ENCODE results near the gene KRTAP10-12.

Gene KRTAP10-12

DNA sequence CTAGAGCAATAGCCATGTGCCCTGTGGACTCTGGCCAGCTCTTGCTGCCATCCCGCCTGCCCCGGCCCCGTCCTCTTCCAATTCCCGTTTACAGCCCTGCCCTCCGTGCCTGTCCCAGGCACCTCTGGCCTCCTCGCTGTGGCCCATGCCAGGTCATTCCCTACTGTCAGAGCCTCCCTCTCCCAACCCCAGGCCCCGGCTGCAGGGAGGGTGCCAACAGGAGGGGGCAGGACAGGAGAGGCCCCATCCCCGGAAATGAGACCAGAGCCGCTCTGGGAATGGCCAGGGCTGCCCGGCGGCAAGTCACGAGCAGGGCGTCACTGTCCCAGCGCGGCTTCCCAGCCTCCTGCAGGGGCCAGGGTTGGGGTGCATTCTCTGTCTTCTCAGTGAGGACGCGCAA, 37.9 kb downstream of the KRTAP10-12 start:
- DNase-seq, result no peak

DNA sequence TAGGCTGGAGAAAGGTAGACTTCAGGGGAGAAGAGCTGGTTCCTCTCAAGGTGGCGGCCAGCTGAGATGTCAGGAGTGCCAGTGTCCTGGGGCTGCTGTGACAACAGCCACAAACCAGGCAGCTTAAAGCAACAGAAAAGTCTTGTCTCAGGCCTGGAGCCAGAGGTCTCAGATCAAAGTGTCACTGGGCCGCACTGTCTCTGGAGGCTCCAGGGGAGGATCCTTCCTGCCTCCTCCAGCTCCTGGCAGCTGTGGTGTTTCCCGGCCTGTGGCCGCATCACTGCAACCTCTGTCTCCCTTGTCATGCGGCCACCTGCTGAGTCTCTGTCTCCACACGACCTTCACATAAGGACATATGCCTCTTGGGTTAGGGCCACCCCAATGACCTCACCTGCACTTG, 38.8 kb downstream of the KRTAP10-12 start:
- DNase-seq, result no peak

DNA sequence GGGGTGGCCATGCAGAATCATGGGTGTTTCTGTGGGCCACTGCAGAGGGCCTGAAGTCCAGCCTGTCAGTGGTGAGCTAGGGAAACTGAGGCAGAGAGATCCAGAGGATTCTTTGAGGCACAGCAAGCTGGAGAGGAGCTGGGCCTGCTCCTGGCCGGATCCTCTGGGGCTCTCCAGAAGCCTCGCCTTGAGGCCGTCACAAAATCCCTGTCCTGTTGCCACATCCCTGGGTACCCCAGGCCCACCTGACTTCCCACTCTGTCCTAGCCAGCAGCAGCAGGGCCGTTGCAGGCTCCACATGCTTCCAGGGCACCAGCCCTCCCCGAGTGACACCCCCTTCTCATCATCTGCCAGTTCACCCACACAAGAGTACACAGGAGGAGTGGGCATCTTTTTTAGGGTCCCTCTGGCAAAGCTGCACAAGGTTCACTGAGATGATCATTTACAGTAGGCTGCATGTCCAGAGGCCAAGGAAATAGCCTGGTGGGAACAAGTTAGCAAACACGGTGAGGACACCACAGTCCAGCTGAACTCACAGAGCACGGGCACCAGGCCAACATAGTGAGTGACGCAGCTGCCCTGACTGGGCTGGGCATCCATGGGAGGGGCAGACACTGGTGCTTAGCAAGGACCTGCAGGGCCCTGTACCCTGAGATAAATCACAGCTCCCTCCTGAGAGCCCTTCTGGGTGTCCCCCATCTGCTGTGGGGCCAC, 39.5 kb downstream of the KRTAP10-12 start:
- DNase-seq, result no peak

DNA sequence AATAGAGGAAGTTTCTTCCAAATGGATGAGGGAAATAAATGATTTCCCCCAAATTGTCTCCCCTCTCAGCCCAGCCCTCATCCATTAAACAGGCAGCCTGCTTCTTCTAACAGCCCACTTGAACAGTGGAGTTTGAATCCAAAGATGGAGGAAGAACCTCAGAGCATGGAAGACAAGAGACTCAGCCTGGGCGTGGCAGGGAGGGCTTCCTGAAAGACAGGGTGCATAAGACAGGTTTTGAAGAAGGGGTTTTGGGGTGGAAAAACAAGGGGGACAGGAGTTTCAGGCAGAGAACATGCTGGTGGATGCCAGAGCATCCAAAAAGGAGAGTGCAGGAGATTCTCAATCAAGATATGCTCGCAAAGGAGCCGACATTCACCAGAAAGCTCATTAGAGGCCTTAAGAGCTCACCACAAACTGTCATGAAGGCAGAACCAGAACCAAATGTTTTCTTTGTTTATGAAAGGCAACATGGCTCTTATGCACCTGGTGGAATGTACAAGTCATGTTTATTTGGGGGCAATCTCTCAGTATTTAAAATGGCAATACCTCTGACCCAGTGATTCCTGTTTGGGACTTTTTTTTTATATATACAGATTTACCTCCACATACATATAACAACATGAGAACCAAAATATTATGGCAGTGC, 40.9 kb downstream of the KRTAP10-12 start:
- DNase-seq, result no peak

DNA sequence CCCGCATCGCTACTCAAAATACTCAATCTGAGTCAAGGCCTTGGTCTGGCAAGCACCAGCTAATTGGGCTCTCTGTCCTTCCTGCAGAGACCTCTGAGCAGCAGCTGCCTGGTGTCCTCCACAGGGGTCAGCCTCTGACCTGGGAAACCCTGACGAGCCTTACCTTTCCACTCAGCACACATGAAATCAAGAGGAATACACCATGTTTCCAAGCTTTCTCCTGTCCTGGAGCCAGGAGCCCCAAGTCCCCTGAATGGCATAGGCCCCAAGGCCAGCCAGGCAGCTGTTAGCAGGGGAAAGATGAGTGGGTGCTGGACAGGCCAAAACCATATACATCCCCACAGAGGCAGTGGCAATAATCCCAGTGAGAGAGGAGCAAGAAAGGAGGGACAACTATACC, 41.6 kb downstream of the KRTAP10-12 start:
- DNase-seq, result no peak

DNA sequence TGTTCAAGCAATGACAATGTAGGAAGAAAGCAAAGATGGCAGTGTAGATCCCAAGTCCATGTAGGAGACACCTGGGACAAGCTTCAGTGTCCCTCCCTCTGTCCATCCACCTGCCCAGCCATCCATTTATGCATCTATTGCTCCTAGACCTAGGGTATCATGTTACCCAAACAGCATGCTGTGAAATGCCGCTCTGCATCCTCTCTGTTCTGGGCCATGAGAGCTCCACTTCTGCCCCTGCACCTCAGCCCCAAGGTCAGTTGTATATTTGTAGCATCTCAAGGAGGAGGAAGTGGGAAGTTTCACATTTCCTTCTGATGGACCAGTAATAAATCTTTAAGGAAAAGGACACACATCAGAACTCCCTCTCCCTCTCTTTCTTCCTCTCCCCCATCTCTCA, 42.3 kb downstream of the KRTAP10-12 start:
- DNase-seq, result no peak

DNA sequence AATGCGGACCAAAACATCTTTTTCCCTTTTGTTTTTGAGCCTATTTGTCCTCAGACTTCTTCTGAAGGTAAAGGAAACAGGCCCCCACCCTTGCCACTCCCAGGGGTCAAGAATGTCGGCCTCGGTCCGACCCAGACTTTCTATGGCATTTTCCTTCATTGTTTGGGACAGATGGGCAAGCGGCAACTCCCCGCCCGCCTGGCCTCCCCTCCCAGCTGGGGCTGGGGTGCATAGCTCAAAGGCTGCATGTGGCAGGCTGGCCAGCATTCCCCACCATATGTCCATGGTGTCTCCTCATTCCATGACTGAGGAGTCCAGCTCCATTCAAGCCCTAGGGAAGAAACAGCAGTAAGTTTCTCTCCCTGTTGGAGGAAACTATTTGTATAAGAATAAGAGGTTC, 43.8 kb downstream of the KRTAP10-12 start:
- no peak for DNase-seq

DNA sequence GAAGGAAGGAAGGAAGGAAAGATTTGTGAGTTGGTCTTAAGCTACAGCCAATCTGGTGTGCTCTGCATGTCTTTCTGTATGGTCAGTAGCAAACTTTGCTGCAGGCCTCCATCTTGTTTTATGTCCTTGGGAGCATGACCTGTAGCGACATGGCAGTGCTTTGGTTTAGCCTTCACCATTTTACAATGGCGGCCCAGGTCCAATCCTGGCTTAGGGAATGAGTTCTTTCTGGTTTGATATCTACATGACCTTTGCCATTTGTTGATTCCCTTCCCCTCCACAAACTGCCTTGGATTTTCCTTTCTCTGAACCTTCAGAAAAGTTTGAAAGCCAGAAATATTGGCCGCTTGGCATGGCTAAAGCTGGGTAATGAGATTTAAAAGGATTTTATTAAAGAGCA, 44.9 kb downstream of the KRTAP10-12 start:
- no peak for DNase-seq

GRCh38 chr21:44742418-44743153, 45.6 kb downstream of the KRTAP10-12 start:
- no peak for DNase-seq

Data from fibroblast of skin of scalp (primary cell).